NB4 (cell line): ENCODE data around the gene LGALS7.

Experiments
- DNase-seq: peaks from one replicate; pipeline ENCODE4 v3.0.0; 2010; ENCODE audit warnings: low read depth
- H3K4me3 ChIP-seq: one replicate; pipeline ENCODE4 v1.5.1; 2011; ENCODE audit warnings: mild to moderate bottlenecking, low read depth, low read length, moderate library complexity
- MYC ChIP-seq: IDR thresholded peaks from 2 replicates; pipeline ENCODE4 v1.6.1; 2011; ENCODE audit warnings: low read depth, low read length
- POLR2A ChIP-seq: IDR thresholded peaks from 2 replicates; pipeline ENCODE4 v1.6.1; 2011; ENCODE audit warnings: mild to moderate bottlenecking; ENCODE audit not compliant: insufficient read length; ENCODE audit errors: extremely low read depth
- TF ChIP-seq, protein P1 (sequence below): IDR thresholded peaks from one replicate; pipeline ENCODE4 v1.5.1; 2012; ENCODE audit warnings: low read depth, low read length
- TF ChIP-seq, protein P2 (sequence below): IDR thresholded peaks from 2 replicates; pipeline ENCODE4 v1.6.1; 2011; ENCODE audit warnings: low read depth, low read length

Gene LGALS7

DNA sequence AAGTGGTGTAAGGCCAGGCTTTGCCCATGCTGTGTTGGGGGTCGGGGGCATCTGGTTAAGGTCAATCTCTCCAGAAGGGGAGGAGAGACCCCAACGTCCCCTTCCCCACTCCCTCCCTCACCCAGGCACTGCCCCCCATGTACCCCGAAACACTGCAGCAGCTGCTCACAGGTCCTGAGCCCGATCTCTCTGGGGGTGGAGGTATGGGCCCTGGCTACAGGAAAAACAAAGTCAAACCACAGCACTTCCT lies 39.2 kb downstream of the LGALS7 start:
- no peak for DNase-seq
- H3K4me3 ChIP-seq: no peak overlapping the region
- TF ChIP-seq POLR2A (no peak), MYC (no peak; the same call in 1 of the 2 replicates)
- TF ChIP-seq, protein P1, sequence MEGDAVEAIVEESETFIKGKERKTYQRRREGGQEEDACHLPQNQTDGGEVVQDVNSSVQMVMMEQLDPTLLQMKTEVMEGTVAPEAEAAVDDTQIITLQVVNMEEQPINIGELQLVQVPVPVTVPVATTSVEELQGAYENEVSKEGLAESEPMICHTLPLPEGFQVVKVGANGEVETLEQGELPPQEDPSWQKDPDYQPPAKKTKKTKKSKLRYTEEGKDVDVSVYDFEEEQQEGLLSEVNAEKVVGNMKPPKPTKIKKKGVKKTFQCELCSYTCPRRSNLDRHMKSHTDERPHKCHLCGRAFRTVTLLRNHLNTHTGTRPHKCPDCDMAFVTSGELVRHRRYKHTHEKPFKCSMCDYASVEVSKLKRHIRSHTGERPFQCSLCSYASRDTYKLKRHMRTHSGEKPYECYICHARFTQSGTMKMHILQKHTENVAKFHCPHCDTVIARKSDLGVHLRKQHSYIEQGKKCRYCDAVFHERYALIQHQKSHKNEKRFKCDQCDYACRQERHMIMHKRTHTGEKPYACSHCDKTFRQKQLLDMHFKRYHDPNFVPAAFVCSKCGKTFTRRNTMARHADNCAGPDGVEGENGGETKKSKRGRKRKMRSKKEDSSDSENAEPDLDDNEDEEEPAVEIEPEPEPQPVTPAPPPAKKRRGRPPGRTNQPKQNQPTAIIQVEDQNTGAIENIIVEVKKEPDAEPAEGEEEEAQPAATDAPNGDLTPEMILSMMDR: no peak
- TF ChIP-seq, protein P2, sequence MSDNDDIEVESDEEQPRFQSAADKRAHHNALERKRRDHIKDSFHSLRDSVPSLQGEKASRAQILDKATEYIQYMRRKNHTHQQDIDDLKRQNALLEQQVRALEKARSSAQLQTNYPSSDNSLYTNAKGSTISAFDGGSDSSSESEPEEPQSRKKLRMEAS: no peak

DNA sequence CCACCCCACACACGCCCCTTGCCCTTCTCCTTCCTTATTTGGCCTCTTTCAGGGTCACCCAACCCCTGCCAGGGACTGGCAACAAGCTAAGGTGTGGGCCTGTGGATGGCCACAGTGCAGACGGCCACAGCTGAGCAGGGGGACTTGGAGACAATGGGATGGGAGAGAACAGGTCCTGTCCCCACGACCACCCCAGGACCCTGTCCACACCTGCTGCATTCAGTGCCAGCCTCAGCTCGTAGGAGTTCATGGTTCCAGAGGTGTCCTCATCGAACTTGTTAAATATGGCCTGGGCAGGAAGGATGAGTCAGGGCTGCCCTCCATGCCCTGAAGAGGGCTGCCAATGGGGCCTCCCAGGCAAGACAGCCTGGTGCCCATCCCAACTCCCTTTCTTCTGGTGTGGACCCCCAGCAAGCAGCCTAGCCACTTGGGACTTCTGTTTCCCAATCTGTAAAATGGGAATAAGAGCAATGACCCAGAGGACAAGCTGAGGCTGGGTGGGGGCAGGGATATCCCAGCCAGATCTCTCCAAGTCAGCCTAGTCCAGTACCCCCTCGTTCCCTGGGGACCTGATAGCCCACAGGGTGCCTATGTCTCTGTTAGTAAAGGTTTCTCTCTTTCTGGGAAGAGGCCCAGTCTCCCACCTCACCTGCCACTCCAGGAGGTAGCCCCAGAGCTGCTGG lies 39.7 kb downstream of the LGALS7 start:
- TF ChIP-seq MYC (no peak), POLR2A (no peak)
- TF ChIP-seq, protein P1: no peak
- TF ChIP-seq, protein P2: no peak
- peak; percentile 44 for DNase-seq

DNA sequence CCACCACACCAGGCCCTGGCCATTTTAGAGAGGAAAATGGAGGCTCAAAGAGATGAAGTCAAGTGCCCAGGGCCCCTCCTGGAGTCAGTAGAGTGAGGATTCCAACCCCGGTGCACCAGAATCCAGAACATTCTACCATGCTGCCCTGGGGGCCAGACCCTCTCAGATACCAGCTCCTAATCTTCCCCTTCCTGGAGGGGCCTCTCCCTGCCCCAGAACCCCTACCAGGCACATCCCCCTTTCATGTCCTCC lies 40.1 kb downstream of the LGALS7 start:
- H3K4me3 ChIP-seq: no peak overlapping the region
- TF ChIP-seq POLR2A (no peak), MYC (no peak)
- TF ChIP-seq, protein P1: no peak
- TF ChIP-seq, protein P2: no peak
- no peak for DNase-seq

More for the DNA sequence above, 39.7 kb downstream of the LGALS7 start:
- no peak overlapping the region for H3K4me3 ChIP-seq

DNA sequence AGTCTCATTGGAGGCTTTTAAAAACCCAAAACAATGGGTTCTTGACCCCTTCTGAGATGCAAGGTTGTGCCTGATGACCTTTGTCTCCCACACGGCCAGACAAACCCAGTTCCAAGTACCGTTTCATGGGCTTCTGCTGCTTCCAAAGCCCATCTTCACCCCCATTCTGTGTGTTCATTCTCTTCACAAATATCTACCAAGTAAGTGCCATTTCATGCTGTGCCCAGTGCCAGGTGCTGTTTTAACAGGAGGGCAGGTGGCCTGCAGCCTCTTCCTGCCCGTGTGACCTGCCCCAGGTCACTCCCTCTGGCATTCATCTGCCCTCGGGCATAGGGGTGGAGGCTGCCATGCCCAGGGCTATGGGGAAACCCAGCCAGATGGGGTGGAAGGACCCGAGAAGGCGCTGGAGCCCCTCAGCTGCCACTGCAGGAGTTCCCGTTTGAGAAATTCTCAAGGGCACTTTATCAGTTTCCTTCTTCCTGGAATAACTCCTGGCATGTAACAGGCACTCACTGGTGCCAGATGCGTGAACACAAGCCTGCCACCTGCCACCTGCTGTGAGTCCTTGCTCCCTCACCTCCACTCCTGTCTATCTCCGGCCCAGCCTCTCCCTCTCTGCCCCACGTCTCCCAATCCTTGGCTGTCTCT lies 41.5 kb downstream of the LGALS7 start:
- TF ChIP-seq POLR2A (no peak), MYC (no peak)
- TF ChIP-seq, protein P1: no peak
- TF ChIP-seq, protein P2: no peak
- H3K4me3 ChIP-seq: no peak overlapping the region
- DNase-seq: no peak

DNA sequence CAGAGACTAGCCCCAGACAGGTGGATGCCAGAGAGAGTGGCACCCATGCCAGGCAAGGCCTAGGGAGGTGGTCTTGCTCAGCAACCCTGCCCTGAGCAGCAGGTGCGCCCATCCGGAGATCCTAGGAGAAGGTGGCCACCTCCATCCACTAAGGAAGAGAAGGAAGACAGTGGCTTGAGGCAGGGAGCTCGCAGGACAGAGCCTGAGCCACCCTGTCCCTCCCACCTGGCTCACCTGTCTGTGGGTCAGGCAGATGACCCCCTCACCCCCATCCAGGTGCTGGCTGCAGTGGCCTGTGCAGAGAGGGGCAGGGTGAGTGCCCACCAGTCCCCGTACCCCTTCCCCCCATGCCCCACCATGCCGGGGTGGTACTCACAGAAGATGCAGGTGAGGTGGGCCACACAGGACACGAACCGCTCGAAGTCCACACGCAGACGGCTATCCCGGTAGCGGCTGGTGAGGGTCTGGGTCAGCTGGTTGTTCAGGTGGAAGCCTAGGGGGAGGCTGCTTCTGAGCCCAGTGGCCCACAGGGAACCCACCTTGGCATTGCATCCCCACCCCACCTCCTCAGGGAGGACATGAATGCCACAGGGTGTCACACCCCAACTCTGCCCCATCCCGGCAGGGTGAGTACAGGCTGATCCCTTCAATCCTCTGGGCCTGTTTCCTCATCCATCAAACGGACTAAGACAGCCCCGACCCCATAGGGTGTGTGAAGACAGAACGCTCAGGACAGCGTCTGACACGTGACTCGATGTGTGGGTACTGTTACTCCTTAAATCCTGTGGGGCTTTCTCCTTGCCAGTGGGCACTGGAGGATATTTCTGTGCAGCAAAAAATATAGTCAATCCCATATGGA lies 42.4 kb downstream of the LGALS7 start:
- TF ChIP-seq MYC (no peak), POLR2A (no peak)
- TF ChIP-seq, protein P2: no peak
- TF ChIP-seq, protein P1: no peak
- no peak overlapping the region for H3K4me3 ChIP-seq
- no peak for DNase-seq
